CD1c-positive myeloid dendritic cell (primary cell): Measurements from ENCODE around the gene NUP42.

Experiments used
- DNase-seq: peaks from one replicate; pipeline ENCODE4 v3.0.0-alpha.2; 2016; ENCODE audit errors: extremely low spot score

The NUP42 gene

GRCh38 chr7:23234569-23235296 lies 52.9 kb downstream of the NUP42 start:
- DNase-seq: no peak

GRCh38 chr7:23235813-23236221 lies 54.0 kb downstream of the NUP42 start:
- no peak for DNase-seq

GRCh38 chr7:23237000-23237399 lies 55.2 kb downstream of the NUP42 start:
- DNase-seq: no peak

GRCh38 chr7:23238983-23239652 lies 57.3 kb downstream of the NUP42 start:
- DNase-seq: no peak

- no peak for DNase-seq
Measured at GRCh38 chr7:23239698-23240097, 57.9 kb downstream of the NUP42 start.

- DNase-seq: peak; percentile 88
Measured at GRCh38 chr7:23242321-23242720, 60.5 kb downstream of the NUP42 start.

GRCh38 chr7:23242935-23243334 lies 61.1 kb downstream of the NUP42 start:
- DNase-seq: no peak

- DNase-seq: peak; percentile 57
Measured at GRCh38 chr7:23246555-23246954, 64.7 kb downstream of the NUP42 start, which contains the start of gene GPNMB. GPNMB (plus strand) TSS chr7:23246775; CDS start chr7:23246858, 83 bp downstream.

GRCh38 chr7:23247046-23247602 lies 65.3 kb downstream of the NUP42 start:
- no peak for DNase-seq

GRCh38 chr7:23247603-23248335 lies 65.9 kb downstream of the NUP42 start:
- peak; percentile 92 for DNase-seq

- DNase-seq: no peak
Measured at GRCh38 chr7:23249486-23249885, 67.6 kb downstream of the NUP42 start.
